ENCODE measurements around the gene MTM1.

MTM1 gene

GRCh38 chrX:150696866-150697265 is 128.4 kb downstream of the MTM1 start:
- TF ChIP-seq POLR2AphosphoS5 (IDR thresholded peaks at IDR 0.05; ENCODE audit: low read depth, low read length): no peak

GRCh38 chrX:150697641-150698040 is 129.2 kb downstream of the MTM1 start:
- no peak for TF ChIP-seq POLR2AphosphoS5 (IDR thresholded peaks at IDR 0.05; ENCODE audit: low read depth, low read length)
- TF ChIP-seq, protein P1, sequence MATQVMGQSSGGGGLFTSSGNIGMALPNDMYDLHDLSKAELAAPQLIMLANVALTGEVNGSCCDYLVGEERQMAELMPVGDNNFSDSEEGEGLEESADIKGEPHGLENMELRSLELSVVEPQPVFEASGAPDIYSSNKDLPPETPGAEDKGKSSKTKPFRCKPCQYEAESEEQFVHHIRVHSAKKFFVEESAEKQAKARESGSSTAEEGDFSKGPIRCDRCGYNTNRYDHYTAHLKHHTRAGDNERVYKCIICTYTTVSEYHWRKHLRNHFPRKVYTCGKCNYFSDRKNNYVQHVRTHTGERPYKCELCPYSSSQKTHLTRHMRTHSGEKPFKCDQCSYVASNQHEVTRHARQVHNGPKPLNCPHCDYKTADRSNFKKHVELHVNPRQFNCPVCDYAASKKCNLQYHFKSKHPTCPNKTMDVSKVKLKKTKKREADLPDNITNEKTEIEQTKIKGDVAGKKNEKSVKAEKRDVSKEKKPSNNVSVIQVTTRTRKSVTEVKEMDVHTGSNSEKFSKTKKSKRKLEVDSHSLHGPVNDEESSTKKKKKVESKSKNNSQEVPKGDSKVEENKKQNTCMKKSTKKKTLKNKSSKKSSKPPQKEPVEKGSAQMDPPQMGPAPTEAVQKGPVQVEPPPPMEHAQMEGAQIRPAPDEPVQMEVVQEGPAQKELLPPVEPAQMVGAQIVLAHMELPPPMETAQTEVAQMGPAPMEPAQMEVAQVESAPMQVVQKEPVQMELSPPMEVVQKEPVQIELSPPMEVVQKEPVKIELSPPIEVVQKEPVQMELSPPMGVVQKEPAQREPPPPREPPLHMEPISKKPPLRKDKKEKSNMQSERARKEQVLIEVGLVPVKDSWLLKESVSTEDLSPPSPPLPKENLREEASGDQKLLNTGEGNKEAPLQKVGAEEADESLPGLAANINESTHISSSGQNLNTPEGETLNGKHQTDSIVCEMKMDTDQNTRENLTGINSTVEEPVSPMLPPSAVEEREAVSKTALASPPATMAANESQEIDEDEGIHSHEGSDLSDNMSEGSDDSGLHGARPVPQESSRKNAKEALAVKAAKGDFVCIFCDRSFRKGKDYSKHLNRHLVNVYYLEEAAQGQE (IDR thresholded peaks at IDR 0.05; ENCODE audit: insufficient read depth in 1 of 2, low read depth in 2 of 2, low read length in 2 of 2): no peak
- no peak for TF ChIP-seq TAF1 (IDR thresholded peaks at IDR 0.05; ENCODE audit: borderline replicate concordance, insufficient read depth, low read length)
- no peak for TF ChIP-seq FOXP2 (optimal IDR thresholded peaks at IDR 0.05; ENCODE audit: borderline replicate concordance, extremely low read depth, extremely low read length, insufficient read depth)
- no peak for TF ChIP-seq SIN3A (IDR thresholded peaks at IDR 0.05; ENCODE audit: borderline replicate concordance, insufficient read depth, low read length)

GRCh38 chrX:150698981-150699380 is 130.6 kb downstream of the MTM1 start:
- TF ChIP-seq POLR2AphosphoS5 (IDR thresholded peaks at IDR 0.05; ENCODE audit: low read depth, low read length) (no peak), TAF1 (IDR thresholded peaks at IDR 0.05; ENCODE audit: borderline replicate concordance, insufficient read depth, low read length) (no peak), SIN3A (IDR thresholded peaks at IDR 0.05; ENCODE audit: borderline replicate concordance, insufficient read depth, low read length) (no peak), FOXP2 (optimal IDR thresholded peaks at IDR 0.05; ENCODE audit: borderline replicate concordance, extremely low read depth, extremely low read length, insufficient read depth) (no peak)
- TF ChIP-seq, protein P1 (IDR thresholded peaks at IDR 0.05; ENCODE audit: insufficient read depth in 1 of 2, low read depth in 2 of 2, low read length in 2 of 2): no peak

DNA sequence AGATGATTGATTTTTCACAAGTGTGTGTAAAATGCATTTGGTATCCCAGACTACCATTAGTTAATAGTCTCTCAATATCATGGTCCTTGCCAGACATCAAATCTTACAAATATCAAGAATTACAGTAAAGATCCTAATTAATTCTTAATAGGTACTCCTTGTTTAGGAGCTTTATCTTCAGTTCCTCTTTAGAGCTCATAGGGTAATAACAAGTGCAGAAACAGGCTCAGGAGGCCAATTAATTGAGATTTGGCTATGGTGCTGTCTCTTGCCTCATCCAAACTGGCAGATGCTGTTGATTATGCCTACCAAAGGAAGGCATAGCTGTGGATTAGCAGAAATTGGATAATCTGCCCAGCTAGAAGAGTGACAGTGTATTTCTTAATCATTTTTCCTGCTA is 131.7 kb downstream of the MTM1 start:
- TF ChIP-seq FOXP2 (optimal IDR thresholded peaks at IDR 0.05; ENCODE audit: borderline replicate concordance, extremely low read depth, extremely low read length, insufficient read depth) (no peak), SIN3A (IDR thresholded peaks at IDR 0.05; ENCODE audit: borderline replicate concordance, insufficient read depth, low read length) (no peak), POLR2AphosphoS5 (IDR thresholded peaks at IDR 0.05; ENCODE audit: low read depth, low read length) (no peak), TAF1 (IDR thresholded peaks at IDR 0.05; ENCODE audit: borderline replicate concordance, insufficient read depth, low read length) (no peak)
- TF ChIP-seq, protein P1 (IDR thresholded peaks at IDR 0.05; ENCODE audit: insufficient read depth in 1 of 2, low read depth in 2 of 2, low read length in 2 of 2): no peak

DNA sequence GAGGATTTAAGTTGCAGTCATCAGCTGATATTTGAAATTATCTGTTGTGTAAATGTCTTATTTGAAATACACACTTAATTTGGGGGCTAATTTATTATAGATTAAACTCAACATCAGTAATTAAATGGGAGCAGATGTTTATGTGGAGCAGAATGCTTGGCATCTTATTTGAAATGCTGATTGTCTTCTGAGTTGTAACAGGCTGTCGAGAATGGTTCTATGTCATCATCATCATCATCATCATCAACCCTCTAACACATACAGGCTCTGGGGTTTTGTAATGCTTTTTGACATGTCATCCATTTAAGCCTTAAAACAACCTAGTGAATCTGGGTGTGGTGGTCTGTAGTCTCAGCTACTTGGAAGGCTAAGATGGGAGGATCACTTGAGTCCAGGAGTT is 133.0 kb downstream of the MTM1 start:
- TF ChIP-seq, protein P1 (IDR thresholded peaks at IDR 0.05; ENCODE audit: insufficient read depth in 1 of 2, low read depth in 2 of 2, low read length in 2 of 2): no peak
- TF ChIP-seq FOXP2 (optimal IDR thresholded peaks at IDR 0.05; ENCODE audit: borderline replicate concordance, extremely low read depth, extremely low read length, insufficient read depth) (no peak), POLR2AphosphoS5 (IDR thresholded peaks at IDR 0.05; ENCODE audit: low read depth, low read length) (no peak), TAF1 (IDR thresholded peaks at IDR 0.05; ENCODE audit: borderline replicate concordance, insufficient read depth, low read length) (no peak), SIN3A (IDR thresholded peaks at IDR 0.05; ENCODE audit: borderline replicate concordance, insufficient read depth, low read length) (no peak)

All from PFSK-1 (cell line).